ENCODE data around the gene UCHL1. TPM values are rescaled to one million over a fixed set of nuclear protein-coding genes. Genes with fewer than 3 reads are reported as not detected.
A peak's percentile ranks its signal among the peaks of the same experiment; 100 is the strongest.

UCHL1 gene
- total RNA-seq, 6 experiments from 2014 or later, result 349 to 502 (median 461) TPM

DNA sequence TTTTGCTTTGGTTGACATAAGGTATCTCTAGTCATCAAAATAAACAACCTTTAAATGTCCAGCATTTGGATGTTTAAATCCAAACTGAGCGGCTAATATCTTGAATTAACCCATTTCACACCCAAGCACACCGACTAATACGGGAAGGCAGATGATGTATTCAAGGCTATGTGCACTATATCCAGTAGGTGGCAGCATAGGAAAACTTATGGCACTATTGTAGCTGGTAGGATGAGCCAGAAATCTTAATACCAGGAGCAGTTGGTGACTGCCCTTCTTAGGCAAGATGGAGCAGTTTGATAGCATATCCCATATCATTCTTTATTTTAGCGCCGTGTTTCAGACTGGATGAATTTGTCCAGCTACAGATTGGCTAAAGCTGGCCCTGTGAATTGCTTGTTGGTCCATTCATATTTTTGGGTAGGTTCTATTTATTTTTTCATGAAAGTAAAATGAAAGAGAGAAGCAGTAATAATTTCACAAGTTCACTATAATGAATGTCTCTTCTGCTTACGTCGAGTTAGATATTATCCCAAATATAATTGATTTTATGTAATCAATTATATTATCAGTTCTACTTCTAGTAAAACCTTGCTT lies 24.4 kb downstream of the UCHL1 start:
- peak; percentile 79 for DNase-seq
- H3K36me3 Mint-ChIP-seq (ENCODE audit: low read depth), result no peaks in the 10 kb centered on the region
- TF ChIP-seq, protein P1, sequence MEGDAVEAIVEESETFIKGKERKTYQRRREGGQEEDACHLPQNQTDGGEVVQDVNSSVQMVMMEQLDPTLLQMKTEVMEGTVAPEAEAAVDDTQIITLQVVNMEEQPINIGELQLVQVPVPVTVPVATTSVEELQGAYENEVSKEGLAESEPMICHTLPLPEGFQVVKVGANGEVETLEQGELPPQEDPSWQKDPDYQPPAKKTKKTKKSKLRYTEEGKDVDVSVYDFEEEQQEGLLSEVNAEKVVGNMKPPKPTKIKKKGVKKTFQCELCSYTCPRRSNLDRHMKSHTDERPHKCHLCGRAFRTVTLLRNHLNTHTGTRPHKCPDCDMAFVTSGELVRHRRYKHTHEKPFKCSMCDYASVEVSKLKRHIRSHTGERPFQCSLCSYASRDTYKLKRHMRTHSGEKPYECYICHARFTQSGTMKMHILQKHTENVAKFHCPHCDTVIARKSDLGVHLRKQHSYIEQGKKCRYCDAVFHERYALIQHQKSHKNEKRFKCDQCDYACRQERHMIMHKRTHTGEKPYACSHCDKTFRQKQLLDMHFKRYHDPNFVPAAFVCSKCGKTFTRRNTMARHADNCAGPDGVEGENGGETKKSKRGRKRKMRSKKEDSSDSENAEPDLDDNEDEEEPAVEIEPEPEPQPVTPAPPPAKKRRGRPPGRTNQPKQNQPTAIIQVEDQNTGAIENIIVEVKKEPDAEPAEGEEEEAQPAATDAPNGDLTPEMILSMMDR (IDR thresholded peaks at IDR 0.05), result peak; percentile 96
- H3K4me1 Mint-ChIP-seq (ENCODE audit: low read depth), result peaks cover 22% of the 10 kb centered on the region; the same call in 1 of the 2 replicates
- H3K27me3 Mint-ChIP-seq (ENCODE audit: insufficient read depth), result peaks cover 2% of the 10 kb centered on the region
- H3K27ac Mint-ChIP-seq, result no peak overlapping the region
- no peak overlapping the region for H3K4me3 Mint-ChIP-seq
- H3K9me3 Mint-ChIP-seq, result no peaks in the 10 kb centered on the region

DNA sequence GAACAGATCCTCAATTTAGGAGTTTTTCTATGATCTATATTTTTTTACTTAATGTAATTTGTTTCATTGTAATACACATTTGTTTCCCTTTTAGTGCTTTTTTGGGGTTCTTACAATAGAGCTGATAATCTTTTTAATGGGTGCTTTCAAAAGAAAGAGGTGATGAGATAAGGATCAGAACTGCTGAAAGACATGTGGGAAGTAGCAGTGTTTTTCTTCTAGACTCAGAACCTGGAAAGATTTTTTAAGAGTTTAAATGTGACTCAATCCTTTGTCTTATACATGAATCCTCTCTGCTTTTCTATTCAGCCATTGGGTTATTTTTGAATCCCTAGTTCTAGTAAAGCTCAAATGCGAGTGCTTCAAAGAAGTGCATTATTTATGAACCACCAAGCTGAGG lies 25.6 kb downstream of the UCHL1 start:
- TF ChIP-seq, protein P1 (IDR thresholded peaks at IDR 0.05), result no peak
- Mint-ChIP-seq H3K9me3 (no peaks in the 10 kb centered on the region), H3K27ac (no peak overlapping the region), H3K4me1 (ENCODE audit: low read depth) (peaks cover 31% of the 10 kb centered on the region; the same call in 1 of the 2 replicates), H3K4me3 (no peak overlapping the region), H3K27me3 (ENCODE audit: insufficient read depth) (peaks cover 7% of the 10 kb centered on the region), H3K36me3 (ENCODE audit: low read depth) (no peaks in the 10 kb centered on the region)
- no peak for DNase-seq

DNA sequence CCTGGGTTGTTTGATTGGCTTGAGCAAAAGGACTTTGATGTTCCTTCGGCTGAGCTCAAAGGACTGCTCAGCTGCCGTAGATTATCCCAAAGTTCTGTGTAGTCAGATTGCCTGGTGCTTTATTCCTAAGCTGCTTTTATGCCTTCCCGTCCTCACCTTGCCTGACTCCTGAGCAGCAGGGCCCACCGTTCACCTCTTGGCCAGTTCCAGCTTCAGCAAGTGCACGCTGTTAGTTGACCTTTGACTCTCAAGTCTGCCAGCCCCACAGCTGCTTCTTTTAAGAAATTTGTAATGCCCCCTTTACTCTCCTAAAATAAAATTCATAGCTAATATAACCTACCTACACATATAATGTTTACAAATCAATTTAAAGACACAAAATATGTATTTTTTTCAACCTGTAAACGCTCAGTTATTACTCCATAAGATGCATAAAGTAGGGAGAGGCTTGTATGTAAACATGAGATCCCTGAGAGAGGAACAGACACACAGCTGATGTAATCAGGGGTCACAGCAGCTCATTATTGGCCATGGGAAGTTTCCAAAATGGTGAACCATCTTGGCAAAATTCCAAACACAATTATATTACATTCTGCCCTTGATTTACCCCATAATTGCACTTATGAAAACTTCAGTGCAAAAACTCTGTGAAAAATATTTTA lies 28.6 kb downstream of the UCHL1 start:
- Mint-ChIP-seq H3K4me1 (ENCODE audit: low read depth) (peaks cover 44% of the 10 kb centered on the region; the same call in 1 of the 2 replicates), H3K9me3 (no peaks in the 10 kb centered on the region; the same call in 1 of the 2 replicates), H3K36me3 (ENCODE audit: low read depth) (peaks cover 5% of the 10 kb centered on the region; the same call in 1 of the 2 replicates), H3K27ac (no peak overlapping the region), H3K4me3 (no peak overlapping the region), H3K27me3 (ENCODE audit: insufficient read depth) (peaks cover 11% of the 10 kb centered on the region)
- DNase-seq, result no peak
- TF ChIP-seq, protein P1 (IDR thresholded peaks at IDR 0.05), result no peak

DNA sequence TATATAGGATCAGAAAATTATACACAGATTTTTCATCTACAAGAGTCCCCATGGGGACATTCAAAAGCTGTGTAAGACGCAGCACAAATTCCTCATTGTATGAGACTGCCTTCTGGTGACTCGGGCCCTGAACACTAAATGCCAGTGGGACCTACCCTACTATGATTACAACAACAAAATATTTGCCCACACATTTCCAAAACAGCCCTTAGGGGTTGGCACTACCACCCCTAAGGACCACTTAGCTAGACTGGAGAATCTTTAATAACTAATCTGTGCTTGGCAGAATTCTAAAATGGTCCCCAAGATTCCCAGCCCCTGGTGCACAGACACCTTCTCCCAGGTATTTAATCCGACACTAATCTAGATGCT lies 29.1 kb downstream of the UCHL1 start:
- H3K36me3 Mint-ChIP-seq (ENCODE audit: low read depth), result peaks cover 5% of the 10 kb centered on the region; the same call in 1 of the 2 replicates
- TF ChIP-seq, protein P1 (IDR thresholded peaks at IDR 0.05), result no peak
- no peak for DNase-seq
- no peaks in the 10 kb centered on the region; the same call in 1 of the 2 replicates for H3K9me3 Mint-ChIP-seq
- H3K27me3 Mint-ChIP-seq (ENCODE audit: insufficient read depth), result peaks cover 11% of the 10 kb centered on the region
- H3K4me3 Mint-ChIP-seq, result no peak overlapping the region
- H3K27ac Mint-ChIP-seq, result no peak overlapping the region
- peaks cover 46% of the 10 kb centered on the region; the same call in 1 of the 2 replicates for H3K4me1 Mint-ChIP-seq (ENCODE audit: low read depth)

DNA sequence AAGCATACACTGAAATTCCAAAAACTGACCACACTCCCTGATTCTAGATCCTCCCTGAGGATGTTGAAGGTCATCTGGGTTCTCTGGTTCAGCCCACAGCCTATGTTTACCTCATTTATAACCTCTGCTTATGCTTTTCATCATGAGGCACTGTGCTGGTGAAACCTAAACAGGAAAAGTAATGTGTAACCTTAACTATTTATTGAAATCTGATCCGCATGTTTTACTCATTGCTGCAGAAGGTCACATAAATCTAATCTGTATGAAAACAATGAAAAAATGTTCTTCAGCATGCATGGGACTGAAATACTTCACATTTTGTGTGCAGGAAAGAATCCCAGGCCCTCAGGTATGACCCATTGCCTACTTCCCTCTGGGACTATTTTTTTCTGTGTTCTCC lies 30.3 kb downstream of the UCHL1 start:
- Mint-ChIP-seq H3K9me3 (no peaks in the 10 kb centered on the region; the same call in 1 of the 2 replicates), H3K4me1 (ENCODE audit: low read depth) (peaks cover 41% of the 10 kb centered on the region; the same call in 1 of the 2 replicates), H3K4me3 (no peak overlapping the region), H3K27me3 (ENCODE audit: insufficient read depth) (peaks cover 11% of the 10 kb centered on the region), H3K27ac (no peak overlapping the region; the same call in 1 of the 2 replicates), H3K36me3 (ENCODE audit: low read depth) (peaks cover 5% of the 10 kb centered on the region; the same call in 1 of the 2 replicates)
- DNase-seq, result no peak
- TF ChIP-seq, protein P1 (IDR thresholded peaks at IDR 0.05), result no peak

All from HFFc6 (cell line).